Measurements from ENCODE around the gene TSPAN5.

DNA sequence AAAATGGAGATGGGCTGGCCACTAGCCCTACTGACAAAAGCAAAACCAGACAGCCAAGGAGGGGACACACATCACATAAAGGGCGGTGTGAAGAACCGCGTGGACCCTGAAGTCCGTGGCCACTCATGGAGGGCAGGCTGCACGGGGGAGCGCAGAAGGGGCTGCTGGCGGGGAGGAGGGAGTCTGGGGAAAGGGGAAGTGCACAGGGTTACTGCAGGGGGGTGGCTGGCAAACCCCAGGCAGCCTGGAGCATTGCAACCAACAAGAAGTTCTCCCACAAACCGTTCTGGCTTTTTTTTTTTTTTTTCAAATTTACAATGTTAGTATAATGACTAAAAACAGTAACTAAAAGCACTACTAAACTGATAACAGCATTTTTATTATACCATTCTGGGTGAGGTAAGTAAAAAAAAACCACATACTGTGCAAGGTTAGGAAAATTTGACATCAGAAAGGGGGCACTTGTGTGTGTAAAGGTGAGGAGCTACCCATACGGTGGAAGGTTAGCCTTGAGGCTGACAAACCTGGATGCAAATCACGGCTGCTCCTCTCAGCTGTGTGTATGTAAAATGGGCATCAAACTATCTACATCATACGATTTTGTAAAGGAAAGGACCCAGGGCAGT lies 87.1 kb downstream of the TSPAN5 start:
- TF ChIP-seq, protein P1, sequence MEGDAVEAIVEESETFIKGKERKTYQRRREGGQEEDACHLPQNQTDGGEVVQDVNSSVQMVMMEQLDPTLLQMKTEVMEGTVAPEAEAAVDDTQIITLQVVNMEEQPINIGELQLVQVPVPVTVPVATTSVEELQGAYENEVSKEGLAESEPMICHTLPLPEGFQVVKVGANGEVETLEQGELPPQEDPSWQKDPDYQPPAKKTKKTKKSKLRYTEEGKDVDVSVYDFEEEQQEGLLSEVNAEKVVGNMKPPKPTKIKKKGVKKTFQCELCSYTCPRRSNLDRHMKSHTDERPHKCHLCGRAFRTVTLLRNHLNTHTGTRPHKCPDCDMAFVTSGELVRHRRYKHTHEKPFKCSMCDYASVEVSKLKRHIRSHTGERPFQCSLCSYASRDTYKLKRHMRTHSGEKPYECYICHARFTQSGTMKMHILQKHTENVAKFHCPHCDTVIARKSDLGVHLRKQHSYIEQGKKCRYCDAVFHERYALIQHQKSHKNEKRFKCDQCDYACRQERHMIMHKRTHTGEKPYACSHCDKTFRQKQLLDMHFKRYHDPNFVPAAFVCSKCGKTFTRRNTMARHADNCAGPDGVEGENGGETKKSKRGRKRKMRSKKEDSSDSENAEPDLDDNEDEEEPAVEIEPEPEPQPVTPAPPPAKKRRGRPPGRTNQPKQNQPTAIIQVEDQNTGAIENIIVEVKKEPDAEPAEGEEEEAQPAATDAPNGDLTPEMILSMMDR (IDR thresholded peaks at IDR 0.05): no peak
- no peak for TF ChIP-seq POLR2A (IDR thresholded peaks at IDR 0.05)

Measured in lower leg skin (tissue), 3 donors.